Activated naive CD4-positive, alpha-beta T cell treated with anti-CD3 and anti-CD28 coated beads, Interleukin-2, amount 50 U/mL, for 72 hours (primary cell): ENCODE data around the gene CDH13. TPM values are rescaled to one million over a fixed set of nuclear protein-coding genes. Genes with fewer than 3 reads are reported as not detected.
A peak's percentile ranks its signal among the peaks of the same experiment; 100 is the strongest.

Source experiments
- ATAC-seq, 2 donors: fragments of 150-1000 bp; cut with Tn5 transposase; 2 replicates each; pipeline ENCODE4 v1.10.0; 2021; ENCODE audit warnings: mild to moderate bottlenecking in 2 of 2, moderate library complexity in 2 of 2
- DNase-seq, 2 donors: peaks; one replicate each; pipeline ENCODE4 v3.0.0; 2021 to 2022; ENCODE audit warnings: low spot score in 2 of 2
- H3K27ac Mint-ChIP-seq, 2 donors: one replicate each; pipeline ENCODE4 v1.8.0; 2022; ENCODE audit warnings: mild to moderate bottlenecking in 2 of 2, mixed read lengths in 2 of 2
- H3K36me3 Mint-ChIP-seq, 2 donors: one replicate each; pipeline ENCODE4 v1.8.0; 2022; ENCODE audit warnings: mixed read lengths in 2 of 2
- H3K9me3 Mint-ChIP-seq, 2 donors: one replicate each; pipeline ENCODE4 v1.8.0; 2022; ENCODE audit warnings: mixed read lengths in 2 of 2
- total RNA-seq, 2 donors: library from RNA; stranded (reverse); gene quantifications; one replicate each; pipeline ENCODE4 v1.2.3, GENCODE V29; 2022

CDH13 gene
- total RNA-seq, 2 donors from 2014 or later, result not detected

GRCh38 chr16:82979406-82980111, 352.8 kb downstream of the CDH13 start:
- Mint-ChIP-seq H3K36me3 (peaks cover 0 to 7% of the 10 kb centered on the region in 2 donors), H3K27ac (no peak overlapping the region), H3K9me3 (peaks cover 1 to 8% of the 10 kb centered on the region in 2 donors)
- ATAC-seq (no peak), DNase-seq (no peak)

DNA sequence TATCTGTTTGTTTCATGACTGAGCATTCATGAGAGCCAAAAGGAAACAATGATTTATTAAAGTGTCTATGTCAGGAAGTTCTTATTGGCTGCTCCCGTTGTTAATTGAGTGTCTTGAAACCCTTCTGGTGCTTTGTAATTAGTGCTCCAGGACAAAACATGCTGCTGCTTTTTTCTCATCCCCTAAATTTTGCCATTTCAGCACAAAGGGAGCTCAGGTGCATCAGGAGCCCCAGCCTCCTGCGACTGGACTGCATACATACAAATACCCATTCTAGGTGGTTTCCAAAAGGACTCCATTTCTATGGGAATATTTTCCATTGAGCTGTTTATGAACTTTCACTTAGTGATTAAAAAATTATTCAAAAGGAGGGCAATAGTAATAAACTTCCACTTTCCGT, 354.0 kb downstream of the CDH13 start:
- ATAC-seq (no peak), DNase-seq (no peak)
- Mint-ChIP-seq H3K9me3 (peaks cover 0 to 7% of the 10 kb centered on the region in 2 donors), H3K36me3 (peaks cover 0 to 7% of the 10 kb centered on the region in 2 donors), H3K27ac (no peak overlapping the region)

GRCh38 chr16:82987767-82988166, 361.0 kb downstream of the CDH13 start:
- Mint-ChIP-seq H3K27ac (no peak overlapping the region), H3K9me3 (peaks cover 0 to 5% of the 10 kb centered on the region in 2 donors), H3K36me3 (no peaks in the 10 kb centered on the region)
- ATAC-seq (no peak), DNase-seq (no peak)

DNA sequence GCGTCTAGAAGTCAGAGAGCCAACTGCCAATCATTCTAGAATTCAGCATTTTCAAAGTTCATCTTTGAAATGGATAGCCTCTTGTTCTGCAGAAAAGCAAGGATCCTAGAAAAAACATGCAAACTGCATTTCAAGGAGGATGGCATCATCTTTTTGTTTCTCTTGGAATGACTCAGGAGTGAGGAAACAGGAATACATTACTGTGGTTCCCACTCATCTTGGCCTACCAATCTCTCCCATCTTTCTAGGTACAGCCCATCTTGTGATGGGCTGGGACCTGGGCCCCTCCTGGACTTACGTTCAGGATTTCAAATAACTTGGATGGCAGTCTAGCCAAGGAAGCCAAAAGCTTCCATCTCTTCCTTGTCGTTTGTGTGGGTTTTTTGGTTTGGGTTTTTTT, 363.4 kb downstream of the CDH13 start:
- no peak overlapping the region for H3K27ac Mint-ChIP-seq
- H3K9me3 Mint-ChIP-seq, result peaks cover 0 to 5% of the 10 kb centered on the region in 2 donors
- DNase-seq (no peak), ATAC-seq (no peak)
- no peaks in the 10 kb centered on the region for H3K36me3 Mint-ChIP-seq

GRCh38 chr16:82991410-82991809, 364.6 kb downstream of the CDH13 start:
- Mint-ChIP-seq H3K36me3 (no peaks in the 10 kb centered on the region), H3K27ac (no peak overlapping the region), H3K9me3 (peaks cover 0 to 5% of the 10 kb centered on the region in 2 donors)
- DNase-seq (no peak), ATAC-seq (no peak)

DNA sequence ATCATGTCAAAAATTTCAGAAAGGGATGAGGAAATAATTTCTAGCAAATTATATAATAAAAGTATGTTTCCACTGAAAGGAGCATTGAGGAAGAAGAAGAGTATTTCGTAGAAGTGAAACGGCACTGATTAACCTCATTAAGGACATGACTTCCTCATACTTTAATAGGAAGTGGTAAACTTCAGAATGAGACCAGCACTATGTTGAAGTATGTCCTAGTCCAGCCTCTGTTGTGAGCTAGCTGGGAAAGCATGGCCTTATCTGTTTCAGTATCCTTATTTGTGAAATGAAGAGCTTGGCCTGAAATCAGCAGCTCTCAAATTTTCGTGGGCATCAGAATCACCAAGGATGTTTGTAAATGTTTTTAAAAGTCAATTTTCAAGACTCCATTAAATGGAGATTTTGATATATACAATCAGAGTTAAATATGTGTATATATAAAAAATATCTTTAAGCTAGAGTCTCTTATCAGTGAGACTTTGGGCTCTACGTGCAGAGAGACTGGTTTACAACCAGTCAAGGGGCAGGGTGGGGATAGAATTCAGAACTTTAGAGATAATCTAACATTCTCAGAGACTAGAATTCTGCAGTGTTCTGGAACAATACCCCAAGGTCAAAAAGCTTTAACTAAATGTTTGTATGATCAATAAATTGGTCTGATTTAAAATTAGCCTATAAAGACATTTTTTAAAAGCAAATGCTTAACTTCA, 365.4 kb downstream of the CDH13 start:
- Mint-ChIP-seq H3K9me3 (peaks cover 0 to 5% of the 10 kb centered on the region in 2 donors), H3K36me3 (no peaks in the 10 kb centered on the region), H3K27ac (no peak overlapping the region)
- DNase-seq (no peak), ATAC-seq (no peak)

DNA sequence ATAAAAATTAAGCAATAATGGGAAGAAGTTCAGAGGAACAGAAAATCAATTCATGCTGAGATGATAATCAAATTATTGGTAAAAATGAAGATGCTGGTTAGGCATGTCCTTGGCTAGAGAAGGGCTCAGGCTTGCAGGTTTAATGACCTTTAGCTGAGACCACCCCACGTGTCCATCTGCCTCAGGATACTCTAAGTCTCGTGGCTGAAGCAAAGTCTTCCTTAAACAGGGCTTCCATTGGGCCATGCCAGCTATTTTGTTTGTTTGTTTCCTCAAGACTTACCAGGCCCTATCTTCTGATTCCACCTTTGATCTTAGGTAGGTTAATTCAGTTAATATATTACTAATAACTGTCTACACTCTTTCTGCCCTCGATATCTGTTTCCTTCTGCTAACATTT, 366.0 kb downstream of the CDH13 start:
- Mint-ChIP-seq H3K27ac (no peak overlapping the region), H3K36me3 (no peaks in the 10 kb centered on the region), H3K9me3 (peaks cover 0 to 4% of the 10 kb centered on the region in 2 donors)
- DNase-seq, result no peak
- ATAC-seq, result no peak

GRCh38 chr16:82993415-82993814, 366.6 kb downstream of the CDH13 start:
- H3K27ac Mint-ChIP-seq, result no peak overlapping the region
- H3K9me3 Mint-ChIP-seq, result no peaks in the 10 kb centered on the region
- ATAC-seq (no peak), DNase-seq (no peak)
- H3K36me3 Mint-ChIP-seq, result no peaks in the 10 kb centered on the region

- H3K36me3 Mint-ChIP-seq, result no peaks in the 10 kb centered on the region
Measured at GRCh38 chr16:82993926-82994325, 367.2 kb downstream of the CDH13 start.

DNA sequence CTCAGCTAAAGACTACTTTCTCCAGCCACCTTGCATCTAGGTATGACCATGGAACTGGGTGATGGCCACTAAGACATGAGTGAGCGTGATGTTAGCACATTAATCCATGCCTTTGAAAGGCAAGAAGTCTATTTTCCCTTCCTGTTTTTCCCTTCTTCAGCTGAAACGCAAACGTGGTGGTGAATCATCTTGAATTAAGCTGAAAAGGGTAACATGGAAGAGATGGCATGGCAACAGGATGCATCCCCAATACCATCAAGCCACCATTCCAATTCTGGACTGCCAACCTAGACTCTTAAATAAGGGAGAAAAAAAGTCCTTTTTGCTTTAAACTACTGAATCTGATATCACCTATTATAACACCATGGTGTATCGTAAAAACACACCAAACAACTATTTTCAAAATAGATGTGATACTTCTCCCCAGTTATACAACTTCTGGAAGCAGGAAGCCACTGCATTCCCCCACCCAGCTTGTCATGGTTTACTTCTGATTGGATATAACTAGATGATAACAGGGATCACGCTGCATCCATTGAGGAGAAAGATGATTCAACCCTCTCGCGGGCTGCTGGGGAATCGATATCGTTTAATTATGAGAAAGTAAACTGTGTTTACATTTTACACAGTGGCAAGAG, 368.6 kb downstream of the CDH13 start:
- no peaks in the 10 kb centered on the region for H3K36me3 Mint-ChIP-seq
- ATAC-seq, result no peak
- no peak overlapping the region for H3K27ac Mint-ChIP-seq
- H3K9me3 Mint-ChIP-seq, result no peaks in the 10 kb centered on the region
- no peak for DNase-seq

More at GRCh38 chr16:82993926-82994325, 367.2 kb downstream of the CDH13 start:
- ATAC-seq, result no peak
- H3K27ac Mint-ChIP-seq, result no peak overlapping the region
- no peaks in the 10 kb centered on the region for H3K9me3 Mint-ChIP-seq
- DNase-seq, result no peak

- ATAC-seq (peak; percentile 45 to 48), DNase-seq (no peak)
- H3K27ac Mint-ChIP-seq, result no peak overlapping the region
- no peaks in the 10 kb centered on the region for H3K36me3 Mint-ChIP-seq
- peaks cover 0 to 4% of the 10 kb centered on the region in 2 donors for H3K9me3 Mint-ChIP-seq
Measured at GRCh38 chr16:82995924-82996441, 369.2 kb downstream of the CDH13 start.

GRCh38 chr16:82996814-82997213, 370.0 kb downstream of the CDH13 start:
- Mint-ChIP-seq H3K27ac (no peak overlapping the region), H3K36me3 (no peaks in the 10 kb centered on the region), H3K9me3 (peaks cover 0 to 5% of the 10 kb centered on the region in 2 donors)
- DNase-seq, result no peak
- ATAC-seq, result no peak

- no peak for ATAC-seq
- H3K36me3 Mint-ChIP-seq, result peaks cover 0 to 5% of the 10 kb centered on the region in 2 donors
- no peak overlapping the region for H3K27ac Mint-ChIP-seq
- DNase-seq, result no peak
- peaks cover 0 to 5% of the 10 kb centered on the region in 2 donors for H3K9me3 Mint-ChIP-seq
Measured at GRCh38 chr16:82999711-83000110, 372.9 kb downstream of the CDH13 start.

DNA sequence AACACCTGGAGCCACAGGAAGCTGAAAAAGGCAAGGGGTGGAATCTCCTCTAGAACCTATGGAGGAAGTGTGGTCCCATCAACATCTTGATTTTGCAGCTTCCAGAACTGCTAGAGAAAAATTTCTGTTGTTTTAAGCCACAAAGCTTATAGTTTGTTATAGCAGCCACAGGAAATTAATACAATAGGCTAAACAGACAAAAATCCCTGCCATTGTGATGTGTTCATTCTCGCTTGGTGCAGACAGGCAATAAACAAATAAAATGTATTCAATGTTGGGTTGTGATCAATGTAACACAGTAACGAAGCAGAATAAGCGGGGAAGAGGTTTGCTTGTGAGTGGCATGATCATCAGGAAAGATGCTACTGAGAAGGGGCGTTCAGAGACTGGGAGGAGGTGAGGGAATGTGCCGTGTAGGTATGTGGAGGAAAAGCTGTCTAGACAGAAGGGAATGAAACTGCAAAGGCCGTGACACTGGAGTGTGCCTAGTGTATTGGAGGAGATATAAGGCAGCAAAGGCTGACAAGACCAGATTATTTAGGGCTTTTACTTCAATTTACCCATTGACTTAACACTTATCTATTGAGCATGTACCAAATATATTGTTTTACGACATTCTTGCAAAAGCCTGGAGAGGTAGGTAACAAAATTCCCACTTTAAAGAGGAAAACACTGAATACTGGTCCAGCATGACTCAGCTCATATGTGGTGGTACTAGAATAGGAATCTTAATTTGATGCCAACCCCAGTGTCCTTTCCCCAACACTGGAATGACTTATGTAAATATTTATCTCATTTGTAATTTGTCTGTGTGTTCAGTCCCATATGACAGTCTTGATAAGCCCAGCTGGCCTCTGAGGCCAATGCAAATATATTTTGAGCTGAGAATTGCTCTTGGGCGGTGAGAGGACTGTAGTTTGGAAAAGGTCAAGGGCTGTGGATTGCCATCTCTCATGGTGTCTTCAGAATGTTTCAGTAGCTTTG, 375.9 kb downstream of the CDH13 start:
- Mint-ChIP-seq H3K36me3 (peaks cover 0 to 5% of the 10 kb centered on the region in 2 donors), H3K27ac (no peak overlapping the region), H3K9me3 (peaks cover 0 to 5% of the 10 kb centered on the region in 2 donors)
- ATAC-seq (no peak), DNase-seq (no peak)

DNA sequence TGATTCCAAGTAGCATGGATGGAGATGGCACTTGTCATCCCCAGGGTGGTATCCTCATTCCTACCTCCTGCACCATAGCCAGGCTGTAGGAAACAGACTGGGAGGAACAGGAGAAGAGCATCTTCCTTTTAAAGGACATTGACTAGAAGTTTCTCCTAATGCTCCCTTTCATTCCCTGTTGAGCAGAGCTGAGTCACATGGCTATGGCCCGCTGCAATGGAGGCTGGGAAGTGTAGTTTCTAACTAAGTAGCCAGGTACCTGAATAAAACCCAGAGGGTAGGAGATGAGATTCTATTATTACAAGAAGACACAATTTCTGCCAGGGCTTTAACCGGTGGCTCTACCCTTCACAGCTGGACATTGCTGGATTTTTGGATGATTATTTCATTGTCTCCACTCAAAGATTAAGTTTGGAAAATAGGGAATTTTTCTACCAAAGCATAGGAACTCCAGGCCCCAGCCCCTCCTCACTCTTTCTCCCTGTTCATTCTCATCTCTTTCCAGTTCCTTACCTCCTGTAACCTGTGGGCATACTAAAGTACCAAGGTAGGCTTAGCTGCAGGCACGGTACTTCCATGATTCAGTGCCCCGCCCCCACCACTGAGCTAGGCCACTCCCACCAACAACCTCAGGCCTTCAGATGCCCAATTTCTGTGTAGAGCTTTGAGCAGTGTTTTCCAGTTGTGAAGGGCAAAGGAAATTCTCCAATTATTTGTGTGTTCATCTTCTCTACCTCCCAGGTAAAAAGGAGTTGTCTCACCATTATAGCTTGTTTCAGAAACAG, 378.3 kb downstream of the CDH13 start:
- ATAC-seq (no peak), DNase-seq (no peak)
- Mint-ChIP-seq H3K9me3 (peaks cover 0 to 5% of the 10 kb centered on the region in 2 donors), H3K36me3 (peaks cover 0 to 5% of the 10 kb centered on the region in 2 donors), H3K27ac (no peak overlapping the region)
